Measurements from ENCODE around the gene LILRB2. TPM values are rescaled to one million over a fixed set of nuclear protein-coding genes. Genes with fewer than 3 reads are reported as not detected.
"Not testable (repeated sequence)": the region's sequence is repeated elsewhere in the genome, so short reads cannot be mapped to it uniquely, and the experiment has no call there.

LILRB2 gene
- total and polyA plus RNA-seq, 9 donors: 0.24 to 15.1 (median 2.1) TPM

DNA sequence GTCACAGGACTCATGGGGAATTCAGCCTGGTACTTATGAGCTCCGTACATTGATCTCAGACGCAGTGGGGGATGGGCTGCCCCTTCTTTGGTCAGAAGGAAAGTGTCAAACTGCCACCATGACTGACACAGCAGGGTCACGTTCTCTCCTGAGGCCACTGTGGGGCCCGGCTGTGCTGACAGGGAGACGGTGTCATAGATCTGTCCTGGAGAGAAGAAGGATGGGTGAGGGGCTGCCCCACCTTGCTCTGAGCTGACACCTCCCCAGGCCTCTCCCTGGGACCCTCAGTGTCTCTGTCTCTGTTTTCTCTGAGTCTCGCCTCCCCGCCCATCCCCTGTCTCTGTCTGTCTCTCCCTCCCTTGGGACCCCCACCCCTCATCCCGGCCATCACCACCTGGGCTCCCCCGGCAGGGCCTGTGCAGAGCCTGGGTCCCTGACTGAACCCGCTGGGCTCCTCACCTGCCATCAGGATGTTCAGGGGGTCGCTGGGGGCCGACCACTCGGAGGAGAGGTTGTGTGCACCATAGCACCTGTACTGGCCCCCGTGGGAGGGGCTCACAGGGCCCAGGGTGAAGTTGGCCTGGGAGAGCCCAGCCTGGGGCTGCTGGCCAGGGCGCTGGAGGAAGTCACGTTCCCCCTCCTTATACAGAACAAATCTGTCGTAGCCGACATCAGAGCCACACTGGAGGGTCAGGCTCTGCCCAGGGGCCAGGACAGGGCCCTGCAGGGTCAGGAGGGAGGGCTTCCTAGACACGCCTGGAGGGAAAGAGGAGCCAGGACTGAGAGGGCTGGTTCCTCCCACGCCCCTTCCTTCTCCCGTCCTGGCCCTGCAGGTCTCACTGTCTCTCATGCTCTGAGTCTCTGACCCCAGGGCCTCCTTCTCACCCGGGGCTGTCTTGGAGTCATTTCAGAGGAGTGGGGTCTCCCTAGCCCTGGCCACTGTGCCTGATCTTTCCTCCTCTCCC, 40.3 kb downstream of the LILRB2 start:
- 54 to 69% (median 60%) methylated on average over 12 to 16 of the region's 22 CpGs for WGBS, 3 donors
- H3K27me3 ChIP-seq; H3K27ac ChIP-seq; intact Hi-C loops (cut with DNase I); H3K4me1 ChIP-seq (ENCODE audit: insufficient read depth); H3K4me3 ChIP-seq; H3K9me3 ChIP-seq; H3K36me3 ChIP-seq; DNase-seq: not testable (repeated sequence)

DNA sequence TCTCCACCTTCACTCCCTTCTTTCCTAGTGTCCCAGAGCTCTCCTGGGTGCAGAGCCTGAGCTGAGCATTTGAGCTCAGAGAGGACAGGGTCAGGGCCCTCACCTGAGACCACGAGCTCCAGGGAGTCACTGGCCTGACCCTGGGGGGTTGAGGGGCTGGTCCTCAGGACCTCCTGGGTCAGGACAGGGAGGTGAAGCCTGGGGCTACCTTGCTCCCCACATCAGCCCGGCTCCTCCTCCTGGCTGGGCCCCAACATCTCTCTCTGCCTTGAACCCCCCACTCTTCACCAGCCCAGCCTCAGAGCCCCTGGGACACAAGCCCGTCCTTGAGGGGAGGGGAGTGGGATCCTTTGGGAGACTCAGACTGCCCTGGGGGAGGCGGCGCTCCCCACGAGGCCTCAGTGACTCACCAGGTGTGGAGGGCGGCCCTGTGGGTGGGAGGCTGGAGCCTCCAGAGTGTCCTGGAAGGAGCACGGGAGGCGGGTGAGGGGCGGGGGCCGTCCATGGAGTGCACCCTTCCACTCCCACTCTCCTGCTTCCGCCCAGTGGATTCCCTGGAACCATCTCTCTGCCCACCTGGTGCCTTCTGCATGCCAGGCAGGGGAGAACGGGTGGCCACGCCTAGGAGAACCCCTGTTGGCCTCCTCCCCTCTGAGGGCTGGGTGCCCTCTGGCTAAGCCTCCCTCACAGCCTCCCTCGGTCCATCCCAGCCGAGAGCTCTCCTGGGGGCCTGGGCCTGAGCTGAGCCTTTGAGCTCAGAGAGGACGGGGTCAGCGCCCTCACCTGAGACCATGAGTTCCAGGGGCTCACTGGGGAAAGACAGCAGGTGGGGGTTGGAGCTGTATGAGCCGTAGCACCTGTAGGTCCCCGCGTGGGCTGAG, 41.2 kb downstream of the LILRB2 start:
- H3K27me3 ChIP-seq; H3K9me3 ChIP-seq; DNase-seq; H3K27ac ChIP-seq; H3K36me3 ChIP-seq; H3K4me1 ChIP-seq (ENCODE audit: insufficient read depth); H3K4me3 ChIP-seq: not testable (repeated sequence)
- 41 to 46% (median 45%) methylated on average over 8 to 16 of the region's 21 CpGs for WGBS, 3 donors
- intact Hi-C loops (cut with DNase I): loop anchor here in 3 of 4 donors (2.0 to 10.0 kb wide), 3 partner anchors 17 to 65 kb away; partner anchors contain the start of genes LILRB3 (in 1 of the 3) and TMC4 (in 1 of the 3)

DNA sequence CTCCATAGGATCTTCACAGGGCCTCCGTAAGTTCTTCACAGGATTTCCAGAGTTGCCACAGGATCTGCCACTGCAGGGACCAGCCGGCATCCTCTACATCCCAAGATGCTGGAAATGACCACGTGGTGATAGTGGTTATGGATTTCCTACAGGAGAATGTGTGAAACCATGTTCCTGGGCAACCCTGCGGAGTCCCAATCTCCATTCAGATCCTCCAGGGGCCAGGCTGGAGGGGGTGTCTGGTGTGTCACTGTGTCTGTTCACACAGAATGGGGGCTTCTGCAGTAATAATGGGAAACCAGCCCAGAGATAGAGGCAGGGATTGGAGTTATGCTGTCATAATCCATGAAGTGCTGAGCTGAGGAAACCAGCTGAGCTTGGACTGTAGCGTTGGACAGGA, 47.0 kb downstream of the LILRB2 start:
- DNase-seq: no peak
- intact Hi-C loops (cut with DNase I): loop anchor here in 3 of 4 donors (5.0 to 10.0 kb wide), 3 partner anchors 59 to 67 kb away; partner anchors contain the start of gene TMC4 (in 2 of the 3)
- Histone ChIP-seq H3K27ac (no peak overlapping the region), H3K36me3 (no peaks in the 10 kb centered on the region), H3K9me3 (no peaks in the 10 kb centered on the region), H3K27me3 (no peaks in the 10 kb centered on the region), H3K4me1 (ENCODE audit: insufficient read depth) (no peaks in the 10 kb centered on the region), H3K4me3 (no peak overlapping the region)
- TF ChIP-seq EP300 (IDR thresholded peaks at IDR 0.05): no peak
- TF ChIP-seq POLR2A (IDR thresholded peaks at IDR 0.05): no peak
- TF ChIP-seq, protein P1, sequence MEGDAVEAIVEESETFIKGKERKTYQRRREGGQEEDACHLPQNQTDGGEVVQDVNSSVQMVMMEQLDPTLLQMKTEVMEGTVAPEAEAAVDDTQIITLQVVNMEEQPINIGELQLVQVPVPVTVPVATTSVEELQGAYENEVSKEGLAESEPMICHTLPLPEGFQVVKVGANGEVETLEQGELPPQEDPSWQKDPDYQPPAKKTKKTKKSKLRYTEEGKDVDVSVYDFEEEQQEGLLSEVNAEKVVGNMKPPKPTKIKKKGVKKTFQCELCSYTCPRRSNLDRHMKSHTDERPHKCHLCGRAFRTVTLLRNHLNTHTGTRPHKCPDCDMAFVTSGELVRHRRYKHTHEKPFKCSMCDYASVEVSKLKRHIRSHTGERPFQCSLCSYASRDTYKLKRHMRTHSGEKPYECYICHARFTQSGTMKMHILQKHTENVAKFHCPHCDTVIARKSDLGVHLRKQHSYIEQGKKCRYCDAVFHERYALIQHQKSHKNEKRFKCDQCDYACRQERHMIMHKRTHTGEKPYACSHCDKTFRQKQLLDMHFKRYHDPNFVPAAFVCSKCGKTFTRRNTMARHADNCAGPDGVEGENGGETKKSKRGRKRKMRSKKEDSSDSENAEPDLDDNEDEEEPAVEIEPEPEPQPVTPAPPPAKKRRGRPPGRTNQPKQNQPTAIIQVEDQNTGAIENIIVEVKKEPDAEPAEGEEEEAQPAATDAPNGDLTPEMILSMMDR (IDR thresholded peaks at IDR 0.05): no peak
- WGBS, 3 donors: 6 to 84% (median 78%) methylated on average over 5 of the region's 5 CpGs

DNA sequence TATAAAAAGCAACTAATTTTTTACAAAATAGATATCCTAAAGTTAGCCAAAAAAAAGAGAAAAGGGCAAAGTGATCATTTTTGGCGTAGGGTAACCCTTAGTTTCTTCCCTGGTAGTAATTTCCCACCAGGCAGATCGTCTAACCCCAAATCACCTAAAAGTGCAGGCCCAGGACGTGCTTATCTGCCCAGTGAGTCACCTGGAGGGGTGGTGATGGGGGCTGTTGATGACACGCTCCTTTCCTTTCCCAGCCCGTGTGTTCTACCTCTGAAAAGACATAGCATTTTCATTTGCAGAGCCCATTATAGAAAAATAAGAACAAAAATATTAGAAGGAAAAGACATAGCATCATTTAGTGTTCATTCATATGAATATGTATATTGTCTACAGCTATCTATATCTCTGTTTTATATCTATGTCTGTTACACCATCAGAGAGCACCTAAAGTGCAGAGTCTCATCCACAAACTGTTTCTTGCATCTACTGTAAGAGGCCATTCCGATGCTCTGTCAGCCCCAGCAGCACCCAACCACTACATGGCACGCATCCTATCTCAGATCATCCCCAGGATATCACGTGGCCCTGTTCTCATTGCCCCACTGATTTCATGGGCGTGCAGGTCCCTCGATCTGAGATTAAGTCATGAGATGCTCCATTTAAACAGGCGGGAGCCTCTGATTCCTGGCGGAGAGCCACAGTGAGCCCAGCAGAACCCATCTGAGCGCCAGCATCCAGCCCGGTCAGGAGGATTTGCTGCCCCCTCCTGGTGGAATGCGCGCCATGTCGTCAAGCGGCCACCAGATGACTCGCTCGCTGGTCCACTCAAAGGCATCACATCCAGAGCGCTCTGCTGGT, 49.6 kb downstream of the LILRB2 start:
- intact Hi-C loops (cut with DNase I): loop anchor here (2.0 to 10.0 kb wide), 4 partner anchors 57 to 65 kb away; partner anchors contain the start of gene TMC4 (in 2 of the 4)

More for the DNA sequence above, 49.6 kb downstream of the LILRB2 start:
- H3K4me1 ChIP-seq (ENCODE audit: insufficient read depth): no peaks in the 10 kb centered on the region
- no peaks in the 10 kb centered on the region for H3K36me3 ChIP-seq
- H3K4me3 ChIP-seq: no peak overlapping the region
- H3K9me3 ChIP-seq: no peaks in the 10 kb centered on the region
- no peaks in the 10 kb centered on the region for H3K27me3 ChIP-seq
- no peak overlapping the region for H3K27ac ChIP-seq
- 13 to 19% (median 14%) methylated on average over 21 of the region's 21 CpGs for WGBS, 3 donors
- TF ChIP-seq, protein P1 (IDR thresholded peaks at IDR 0.05): peak; percentile 67 to 90 (median 85)
- no peak for TF ChIP-seq EP300 (IDR thresholded peaks at IDR 0.05)
- peak; percentile 23 for TF ChIP-seq POLR2A (IDR thresholded peaks at IDR 0.05)
- peak; percentile 86 to 93 (median 90) for DNase-seq
